ENCODE results near the gene GAS2L2. TPM values are rescaled to one million over a fixed set of nuclear protein-coding genes. Genes with fewer than 3 reads are reported as not detected.
A peak's percentile ranks its signal among the peaks of the same experiment; 100 is the strongest.

Gene GAS2L2
- total and polyA plus RNA-seq, 2 experiments from 2014 or later: not detected

DNA sequence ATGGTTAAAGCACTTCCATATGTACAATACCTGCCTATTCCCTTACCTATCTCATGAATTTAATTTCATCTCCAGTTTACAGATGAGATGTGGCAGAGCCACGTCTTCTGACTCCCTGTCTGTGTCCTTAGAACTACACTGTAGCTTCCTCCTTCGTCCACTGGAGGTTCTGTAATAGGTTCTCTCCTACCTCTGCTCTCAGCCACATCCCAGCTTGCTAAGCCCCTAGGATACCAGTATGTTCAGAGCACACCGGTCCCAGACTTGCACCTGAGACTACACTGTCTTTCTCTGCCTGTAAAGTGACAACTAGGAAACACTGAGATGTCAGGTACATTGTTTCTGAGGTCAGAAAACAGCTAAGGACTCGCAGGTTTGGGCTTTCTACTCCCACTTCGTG, 25.4 kb downstream of the GAS2L2 start:
- Histone ChIP-seq H3K9ac (no peak overlapping the region), H3K4me1 (ENCODE audit: insufficient read depth) (peaks cover 22% of the 10 kb centered on the region), H3K4me2 (ENCODE audit: unreplicated experiment) (no peak overlapping the region), H3K9me3 (ENCODE audit: low read depth) (no peaks in the 10 kb centered on the region), H4K20me1 (ENCODE audit: insufficient read depth) (no peaks in the 10 kb centered on the region), H3K27me3 (replicated peaks; ENCODE audit: insufficient read depth) (no peaks in the 10 kb centered on the region), H3K4me3 (no peak overlapping the region), H3F3A (ENCODE audit: insufficient read depth) (peaks cover 11% of the 10 kb centered on the region; the same call in 1 of the 2 replicates), H3K79me2 (ENCODE audit: insufficient read depth) (no peaks in the 10 kb centered on the region), H3K36me3 (ENCODE audit: low read depth) (peaks cover 23% of the 10 kb centered on the region), H3K9me2 (ENCODE audit: insufficient read depth) (no peaks in the 10 kb centered on the region), H3K27ac (no peak overlapping the region), H2AFZ (no peak overlapping the region)
- in situ Hi-C loops (cut with MboI): no loop called here
- DNase-seq: no peak
- WGBS, 2 experiments (ENCODE audit: low coverage in 1 of 2, low lambda C conversion rate in 2 of 2, missing lambda C conversion rate in 2 of 2): 88 to 89% methylated on average over 5 of the region's 5 CpGs
- TF ChIP-seq EZH2phosphoT487 (IDR thresholded peaks at IDR 0.05; ENCODE audit: insufficient read depth, low read depth): no peak
- no peak for TF ChIP-seq EZH2 (IDR thresholded peaks at IDR 0.05; ENCODE audit: insufficient read depth, poor library complexity, severe bottlenecking)

- Histone ChIP-seq H3K9ac (peak overlapping the region; percentile 46; the same call in 1 of the 2 replicates), H3K79me2 (ENCODE audit: insufficient read depth) (no peaks in the 10 kb centered on the region), H3K36me3 (ENCODE audit: low read depth) (peaks cover 23% of the 10 kb centered on the region), H3K27ac (peak overlapping the region; percentile 54), H3K4me3 (no peak overlapping the region), H3K9me3 (ENCODE audit: low read depth) (no peaks in the 10 kb centered on the region), H3K4me2 (ENCODE audit: unreplicated experiment) (no peak overlapping the region), H3K4me1 (ENCODE audit: insufficient read depth) (peaks cover 22% of the 10 kb centered on the region), H4K20me1 (ENCODE audit: insufficient read depth) (no peaks in the 10 kb centered on the region), H3K9me2 (ENCODE audit: insufficient read depth) (no peaks in the 10 kb centered on the region), H3F3A (ENCODE audit: insufficient read depth) (peaks cover 11% of the 10 kb centered on the region; the same call in 1 of the 2 replicates), H3K27me3 (replicated peaks; ENCODE audit: insufficient read depth) (no peaks in the 10 kb centered on the region), H2AFZ (no peak overlapping the region)
- in situ Hi-C loops (cut with MboI): no loop called here
- DNase-seq: no peak
- TF ChIP-seq EZH2 (IDR thresholded peaks at IDR 0.05; ENCODE audit: insufficient read depth, poor library complexity, severe bottlenecking) (no peak), EZH2phosphoT487 (IDR thresholded peaks at IDR 0.05; ENCODE audit: insufficient read depth, low read depth) (no peak)
- WGBS, 2 experiments (ENCODE audit: low coverage in 1 of 2, low lambda C conversion rate in 2 of 2, missing lambda C conversion rate in 2 of 2): 82 to 88% methylated on average over 5 of the region's 5 CpGs
Observed at GRCh38 chr17:35726953-35727460, 26.0 kb downstream of the GAS2L2 start.

DNA sequence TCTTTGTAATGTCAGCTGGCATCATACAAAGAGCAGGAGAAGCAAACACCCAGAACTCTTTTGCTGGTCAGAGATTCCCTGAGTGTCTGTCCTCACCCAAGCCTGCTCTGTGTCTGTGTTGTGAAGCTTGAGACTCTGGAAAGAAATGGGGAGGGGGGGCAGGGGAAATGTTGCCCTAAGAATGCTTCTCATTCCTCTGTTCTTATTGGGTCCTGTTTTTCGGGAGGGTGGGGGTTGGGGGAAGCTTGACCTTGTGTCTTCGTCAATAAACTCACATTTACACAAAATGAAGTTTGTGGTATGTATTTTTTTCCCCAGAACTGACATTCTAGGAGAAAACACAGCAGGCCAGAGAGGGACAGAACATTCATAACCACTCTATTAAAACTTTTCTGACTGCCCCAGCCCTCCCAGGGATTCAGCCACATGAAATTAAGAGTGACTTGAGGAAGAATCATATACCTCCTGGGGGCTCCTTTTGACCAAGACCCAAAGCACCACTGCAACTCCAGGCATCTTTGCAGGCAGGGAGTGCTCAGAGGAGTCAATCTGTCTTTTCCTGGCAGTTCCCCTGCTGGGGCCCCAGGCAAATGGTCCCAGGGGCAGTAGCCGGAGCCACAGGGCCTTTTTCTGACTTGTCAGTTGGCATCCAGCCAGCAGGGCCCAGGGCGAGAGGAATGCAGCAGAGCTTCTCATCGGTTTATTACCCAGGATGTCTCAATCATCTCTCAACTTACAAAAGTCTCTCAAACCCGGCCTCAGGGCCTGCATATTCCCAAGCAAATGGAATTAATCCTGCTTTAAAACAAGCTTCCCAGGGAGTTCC, 26.7 kb downstream of the GAS2L2 start:
- Histone ChIP-seq H3K36me3 (ENCODE audit: low read depth) (peaks cover 23% of the 10 kb centered on the region), H3F3A (ENCODE audit: insufficient read depth) (peaks cover 11% of the 10 kb centered on the region; the same call in 1 of the 2 replicates), H2AFZ (no peak overlapping the region), H3K9ac (peak overlapping the region; percentile 46; the same call in 1 of the 2 replicates), H3K9me3 (ENCODE audit: low read depth) (no peaks in the 10 kb centered on the region), H3K27me3 (replicated peaks; ENCODE audit: insufficient read depth) (no peaks in the 10 kb centered on the region), H3K27ac (peak overlapping the region; percentile 54), H3K4me3 (no peak overlapping the region), H3K4me1 (ENCODE audit: insufficient read depth) (peaks cover 22% of the 10 kb centered on the region), H4K20me1 (ENCODE audit: insufficient read depth) (no peaks in the 10 kb centered on the region), H3K4me2 (ENCODE audit: unreplicated experiment) (peak overlapping the region; percentile 14), H3K9me2 (ENCODE audit: insufficient read depth) (no peaks in the 10 kb centered on the region), H3K79me2 (ENCODE audit: insufficient read depth) (no peaks in the 10 kb centered on the region)
- in situ Hi-C loops (cut with MboI): no loop called here
- TF ChIP-seq EZH2phosphoT487 (IDR thresholded peaks at IDR 0.05; ENCODE audit: insufficient read depth, low read depth): no peak
- TF ChIP-seq EZH2 (IDR thresholded peaks at IDR 0.05; ENCODE audit: insufficient read depth, poor library complexity, severe bottlenecking): no peak
- peak; percentile 89 for DNase-seq
- WGBS, 2 experiments (ENCODE audit: low coverage in 1 of 2, low lambda C conversion rate in 2 of 2, missing lambda C conversion rate in 2 of 2): 34 to 38% methylated on average over 6 of the region's 6 CpGs

GRCh38 chr17:35725802-35726126, 27.3 kb downstream of the GAS2L2 start:
- H2AFZ ChIP-seq: no peak overlapping the region
- H3K79me2 ChIP-seq (ENCODE audit: insufficient read depth): no peaks in the 10 kb centered on the region
- in situ Hi-C loops (cut with MboI): no loop called here
- no peak overlapping the region for H3K9ac ChIP-seq
- peaks cover 8% of the 10 kb centered on the region; the same call in 1 of the 2 replicates for H3F3A ChIP-seq (ENCODE audit: insufficient read depth)
- H4K20me1 ChIP-seq (ENCODE audit: insufficient read depth): no peaks in the 10 kb centered on the region
- TF ChIP-seq EZH2phosphoT487 (IDR thresholded peaks at IDR 0.05; ENCODE audit: insufficient read depth, low read depth) (no peak), EZH2 (IDR thresholded peaks at IDR 0.05; ENCODE audit: insufficient read depth, poor library complexity, severe bottlenecking) (no peak)
- H3K27ac ChIP-seq: peak overlapping the region; percentile 54; the same call in 1 of the 2 replicates
- no peaks in the 10 kb centered on the region for H3K9me3 ChIP-seq (ENCODE audit: low read depth)
- DNase-seq: no peak
- peaks cover 17% of the 10 kb centered on the region for H3K4me1 ChIP-seq (ENCODE audit: insufficient read depth)
- H3K4me3 ChIP-seq: no peak overlapping the region
- 81 to 83% methylated on average over 2 of the region's 2 CpGs for WGBS, 2 experiments (ENCODE audit: low coverage in 1 of 2, low lambda C conversion rate in 2 of 2, missing lambda C conversion rate in 2 of 2)
- H3K9me2 ChIP-seq (ENCODE audit: insufficient read depth): no peaks in the 10 kb centered on the region
- no peaks in the 10 kb centered on the region for H3K27me3 ChIP-seq (replicated peaks; ENCODE audit: insufficient read depth)
- H3K36me3 ChIP-seq (ENCODE audit: low read depth): peaks cover 23% of the 10 kb centered on the region
- H3K4me2 ChIP-seq (ENCODE audit: unreplicated experiment): no peak overlapping the region
